ENCODE measurements around the gene HOXC13.

Gene HOXC13

GRCh38 chr12:53971129-53971528, 32.5 kb downstream of the HOXC13 start:
- no peak for DNase-seq

- no peak for DNase-seq
Measured at GRCh38 chr12:53971686-53972085, 33.1 kb downstream of the HOXC13 start.

DNA sequence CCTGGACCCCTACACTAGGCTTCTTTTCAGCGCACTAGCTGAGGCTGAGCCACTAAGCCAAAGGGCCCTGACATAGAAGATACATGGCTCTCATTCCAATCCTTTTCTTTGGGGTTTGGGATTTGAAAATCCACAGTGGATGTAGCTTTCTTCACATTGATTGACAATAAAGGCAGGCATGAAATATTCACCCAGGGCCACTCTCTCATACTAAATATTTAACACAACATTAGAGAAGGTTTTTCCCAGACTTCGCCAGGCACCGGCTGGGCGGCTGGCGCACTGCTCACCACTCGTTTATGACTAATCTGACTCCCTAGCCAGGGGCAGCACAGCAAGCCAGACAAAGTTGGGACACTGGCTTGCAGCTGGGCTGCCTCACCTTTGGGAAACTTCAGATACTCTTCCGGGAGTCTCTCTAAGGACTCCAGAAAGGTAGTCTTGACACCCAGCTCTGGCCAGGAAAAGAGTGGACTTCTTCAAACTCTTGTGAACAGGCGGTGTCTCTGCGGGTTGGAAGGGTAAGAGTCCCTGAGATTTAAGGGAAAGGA, 33.6 kb downstream of the HOXC13 start:
- DNase-seq, result no peak

DNA sequence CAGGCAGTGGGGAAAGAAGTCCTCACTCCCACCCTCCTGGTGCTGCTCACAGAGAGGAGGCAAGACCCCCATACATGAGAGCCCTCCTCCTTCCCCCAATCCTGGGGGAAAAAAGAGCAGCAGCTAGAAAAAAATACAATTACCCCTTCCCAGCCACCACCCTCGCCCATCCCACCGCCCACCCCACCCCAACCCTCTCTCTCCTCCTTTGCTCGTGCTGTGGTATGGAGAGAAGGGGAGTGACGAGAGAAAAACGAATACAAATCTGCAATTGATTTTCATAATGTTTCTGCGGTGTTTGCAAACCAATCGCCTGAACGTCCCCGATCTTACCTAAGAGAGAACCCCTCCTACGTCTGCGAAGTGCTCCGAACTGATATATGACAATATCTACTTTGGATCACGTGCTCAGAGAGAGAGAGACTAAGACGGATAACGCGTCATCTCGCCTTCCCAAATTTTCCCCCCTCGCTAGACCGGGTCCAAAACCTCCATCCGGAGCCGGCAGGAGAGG, 34.1 kb downstream of the HOXC13 start, which contains the start of gene HOXC11:
HOXC11 (plus strand) TSS at position 405 of the 514 bp plus-strand sequence. CDS start 116 bp downstream, outside the sequence.
- no peak for DNase-seq

- DNase-seq, result no peak
Measured at GRCh38 chr12:53973236-53974042, 34.8 kb downstream of the HOXC13 start.

DNA sequence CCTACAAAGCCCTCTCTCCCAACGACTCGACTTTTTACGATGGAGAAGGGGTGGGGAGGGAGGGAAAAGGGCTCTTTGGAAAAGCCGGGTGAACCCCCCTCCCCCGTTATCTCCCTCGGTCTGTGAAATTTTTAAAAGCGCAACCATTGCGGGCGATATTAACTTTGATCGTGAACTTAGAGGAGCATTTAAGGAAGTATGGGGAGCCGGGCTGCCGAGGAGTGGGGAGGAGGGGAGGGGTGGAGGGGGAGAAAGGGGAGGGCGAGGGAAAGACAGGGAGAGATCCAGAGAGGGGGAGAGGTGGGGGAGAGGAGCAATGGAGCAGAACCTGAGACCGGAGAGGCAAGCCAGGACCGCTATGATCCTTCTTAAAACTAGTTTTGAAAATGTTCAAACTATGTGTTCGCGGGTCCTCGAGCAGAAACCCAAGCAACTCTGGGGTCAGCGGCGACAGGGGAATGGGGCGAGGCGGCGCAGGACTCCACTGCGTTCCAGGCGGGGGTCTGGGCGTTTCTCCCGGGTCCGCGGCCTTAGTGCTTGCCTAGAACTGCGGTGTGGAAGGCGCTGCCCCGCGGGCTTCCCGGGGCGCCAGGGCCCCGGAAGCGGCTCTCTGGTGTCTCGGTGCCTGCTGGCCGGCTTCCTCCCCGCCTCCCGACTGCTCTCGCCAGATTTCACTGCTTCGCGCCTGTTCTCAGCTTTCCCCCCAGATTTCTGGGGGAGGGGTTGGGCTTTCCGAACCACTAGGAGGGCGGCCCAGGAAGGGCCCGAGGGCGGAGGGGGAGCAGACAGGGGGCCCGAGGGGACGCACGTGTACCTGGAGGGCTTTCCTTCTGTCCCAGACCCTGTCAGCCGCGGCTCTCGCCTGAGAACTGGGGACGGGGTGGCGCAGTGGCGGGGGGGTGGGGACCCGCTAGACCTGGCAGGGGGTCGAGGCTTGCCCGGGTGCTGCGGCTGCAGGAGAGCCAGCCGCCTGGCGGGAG, 35.7 kb downstream of the HOXC13 start, which contains the start of gene HOTAIR:
HOTAIR (minus strand) TSS at position 871 of the 980 bp plus-strand sequence.
- no peak for DNase-seq

- no peak for DNase-seq
Measured at GRCh38 chr12:53975064-53975471, 36.4 kb downstream of the HOXC13 start.

DNA sequence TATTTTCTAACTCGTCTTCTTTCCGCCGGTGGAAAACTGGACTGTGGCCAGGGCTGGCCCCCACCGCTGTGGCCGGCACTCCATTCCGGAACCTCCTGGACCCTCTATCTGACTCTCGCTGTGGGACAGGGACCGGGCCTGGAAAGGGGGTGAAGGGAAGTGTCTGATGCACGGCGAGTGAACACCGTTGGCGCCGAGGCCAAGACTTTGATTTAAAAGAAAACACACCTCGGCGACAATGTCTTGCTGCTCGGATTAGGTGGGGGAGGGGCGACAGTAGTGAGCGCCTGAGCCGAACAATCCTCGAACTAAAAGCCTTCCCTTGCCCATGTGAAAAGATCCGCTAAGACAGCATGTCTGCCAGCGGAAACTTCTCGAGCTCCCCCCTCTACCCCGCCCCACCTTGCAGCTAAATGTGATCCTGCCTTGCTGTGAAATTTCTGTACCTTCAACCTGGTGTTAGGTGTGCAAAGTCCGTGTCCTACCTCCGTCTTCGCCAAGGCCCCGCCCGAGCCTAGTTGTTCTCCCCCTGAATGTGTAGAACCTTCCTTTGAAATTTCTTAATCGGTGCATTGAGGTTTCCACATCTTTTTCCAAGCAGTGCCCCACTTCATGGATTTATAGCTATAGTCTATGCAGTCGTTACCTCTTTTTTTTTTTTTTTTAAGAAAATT, 37.0 kb downstream of the HOXC13 start:
- no peak for DNase-seq

- no peak for DNase-seq
Measured at GRCh38 chr12:53976172-53976822, 37.7 kb downstream of the HOXC13 start.

GRCh38 chr12:53976823-53977595, 38.4 kb downstream of the HOXC13 start:
- no peak for DNase-seq

DNA sequence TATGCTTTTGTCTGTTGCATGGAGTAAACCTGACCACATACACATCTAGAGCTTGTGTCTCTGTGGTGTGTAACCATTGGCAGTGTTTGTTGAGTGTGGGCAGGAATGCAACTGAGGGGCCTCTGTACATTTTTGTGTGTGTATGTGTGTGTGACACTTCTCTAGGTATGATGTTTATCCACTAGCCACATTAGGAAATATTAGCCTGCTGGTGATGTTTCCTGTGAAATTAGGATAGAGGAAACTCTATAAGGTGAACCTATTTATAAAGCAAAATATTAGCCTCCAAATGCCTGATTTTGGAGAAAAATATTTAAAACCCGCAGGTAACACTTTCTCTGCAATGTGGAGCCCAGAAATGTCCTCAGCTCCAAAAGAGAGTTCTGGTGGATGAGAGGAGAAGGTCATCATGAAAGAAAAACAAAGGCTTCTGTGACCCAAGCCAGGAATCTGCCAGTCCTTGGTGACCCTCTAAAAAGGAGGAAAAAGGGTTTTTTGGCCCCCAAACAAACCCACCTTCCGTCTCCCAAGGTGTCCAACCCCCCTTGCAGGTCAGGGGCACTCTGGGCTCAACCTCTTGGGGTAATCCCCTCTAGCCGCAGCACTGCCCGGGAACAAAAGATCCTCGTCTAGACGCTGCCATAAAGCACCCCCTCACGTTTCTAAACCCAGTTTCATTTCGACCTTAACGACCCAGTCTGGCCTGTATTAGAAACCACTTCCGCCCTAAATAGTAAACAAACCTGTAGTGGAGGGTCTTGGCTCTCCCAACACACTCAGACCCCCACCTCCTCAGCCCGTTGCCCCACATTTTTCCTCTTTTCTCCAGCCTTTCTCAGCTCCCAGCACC, 39.2 kb downstream of the HOXC13 start:
- DNase-seq, result no peak

DNA sequence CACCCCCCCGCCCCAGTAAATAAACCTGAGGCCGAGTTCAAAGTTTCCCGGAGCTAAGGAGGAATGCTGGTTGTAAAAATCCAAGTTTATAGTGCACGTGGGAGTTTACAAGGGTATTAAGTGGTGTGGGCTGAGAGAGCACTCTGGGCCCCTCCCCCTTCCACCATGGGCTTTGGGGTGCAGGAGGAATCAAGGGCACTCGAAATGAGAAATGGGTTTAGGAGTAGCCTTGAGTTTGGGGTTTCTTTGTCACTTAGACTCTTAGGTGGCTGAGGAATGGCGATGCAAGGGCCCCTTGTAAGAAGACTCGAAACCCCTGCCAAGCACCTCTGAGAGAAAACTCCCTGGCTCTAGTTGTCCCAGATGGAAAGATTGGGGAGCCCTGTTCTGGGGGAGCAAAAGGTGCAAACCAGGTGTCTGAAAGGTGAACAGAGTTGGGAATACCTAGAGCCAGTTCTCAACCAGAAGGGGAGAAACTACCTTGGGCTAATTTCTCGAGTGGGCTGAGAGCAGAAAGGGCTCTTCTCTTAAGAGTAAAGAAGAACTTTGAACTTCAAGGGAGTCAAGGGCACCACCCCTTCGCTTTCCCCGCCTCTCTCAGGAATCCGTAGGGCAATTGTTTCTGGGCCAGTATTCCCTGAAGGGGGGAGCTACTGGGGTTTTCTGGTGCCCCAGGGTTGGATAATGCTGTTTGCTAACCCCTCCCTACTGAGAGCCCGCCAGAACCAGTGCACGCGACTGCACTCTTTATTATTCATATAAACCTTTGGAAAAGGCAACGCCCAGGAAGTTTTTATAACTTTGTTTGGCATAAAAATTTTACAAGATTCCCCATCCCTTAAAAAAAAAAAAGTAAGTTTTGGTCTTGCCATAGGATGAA, 40.1 kb downstream of the HOXC13 start:
- no peak for DNase-seq

- no peak for DNase-seq
Measured at GRCh38 chr12:53980104-53980801, 41.6 kb downstream of the HOXC13 start.

GRCh38 chr12:53980802-53981496, 42.3 kb downstream of the HOXC13 start:
- no peak for DNase-seq

GRCh38 chr12:53981634-53982565, 43.3 kb downstream of the HOXC13 start:
- DNase-seq, result no peak

Data from NCI-H1436 (cell line).